ENCODE data around the gene RFPL3.

Gene RFPL3

DNA sequence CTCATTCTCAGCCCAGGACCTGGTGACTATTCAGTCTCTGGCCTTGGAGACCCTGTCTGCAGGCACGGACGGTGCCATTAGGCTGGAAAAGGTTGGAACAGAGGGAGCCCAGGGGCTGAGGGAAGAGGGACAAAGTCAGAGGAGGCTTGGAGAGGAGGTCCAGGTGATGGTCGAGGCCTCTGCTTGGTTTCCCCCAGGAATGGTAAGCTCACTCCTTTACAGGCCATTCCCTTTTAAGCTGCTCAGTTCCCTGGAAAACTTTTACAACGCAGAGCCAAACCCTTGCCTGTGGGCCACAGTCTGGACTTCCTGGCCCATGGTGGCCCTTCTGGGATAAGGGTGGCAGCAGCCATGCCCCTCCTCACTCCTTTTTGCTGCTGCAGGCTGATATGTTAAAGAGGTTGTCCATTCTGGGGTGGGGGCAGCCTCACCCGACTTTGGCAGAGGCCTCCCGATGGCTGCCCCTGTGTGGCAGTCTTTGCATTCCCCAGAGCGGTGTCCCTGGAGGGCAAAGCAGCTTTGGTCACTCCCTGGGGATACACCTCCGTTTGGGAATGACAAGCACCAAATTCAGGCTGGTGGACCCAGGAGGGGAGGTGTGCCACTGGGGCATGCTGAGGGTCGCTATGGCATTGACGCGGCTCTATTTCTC lies 34.0 kb upstream of the RFPL3 start:
- Histone ChIP-seq H3K4me2 (ENCODE audit: insufficient read depth, low read length, poor library complexity, severe bottlenecking) (no peak overlapping the region), H2AK5ac (ENCODE audit: low read depth, low read length) (no peak overlapping the region), H3K4me3 (ENCODE audit: low read length in 2 of 2) (no peak overlapping the region), H2BK5ac (ENCODE audit: low read length) (no peak overlapping the region), H3K4ac (ENCODE audit: low read length) (no peak overlapping the region), H3K27ac (replicated peaks; ENCODE audit: low read length) (no peak overlapping the region), H3K4me1 (ENCODE audit: control insufficient read depth in 2 of 2, insufficient read depth in 1 of 2, low read depth in 1 of 2, low read length in 2 of 2) (peaks cover 11 to 12% of the 10 kb centered on the region in 2 donors), H3K27me3 (ENCODE audit: control insufficient read depth in 3 of 3, insufficient read depth in 3 of 3, low read depth in 1 of 3, low read length in 3 of 3) (no peaks in the 10 kb centered on the region), H2AFZ (ENCODE audit: low read length) (no peak overlapping the region), H3K36me3 (replicated peaks in 1 of 2; ENCODE audit: control insufficient read depth in 2 of 2, insufficient read depth in 2 of 2, low read length in 2 of 2) (peaks cover 0 to 2% of the 10 kb centered on the region in 2 donors), H3K18ac (ENCODE audit: low read length) (peak overlapping the region; percentile 46), H2BK12ac (ENCODE audit: low read length) (no peak overlapping the region), H4K91ac (ENCODE audit: low read depth, low read length, poor library complexity) (no peak overlapping the region), H3K14ac (ENCODE audit: low read length) (no peak overlapping the region), H3K23ac (ENCODE audit: low read depth, low read length, poor library complexity) (no peak overlapping the region), H3K79me1 (ENCODE audit: low read depth, low read length) (no peaks in the 10 kb centered on the region), H3K9ac (ENCODE audit: low read depth, low read length, poor library complexity) (no peak overlapping the region), H2BK120ac (ENCODE audit: low read depth, low read length) (peak overlapping the region; percentile 19), H4K8ac (ENCODE audit: low read depth, low read length) (no peak overlapping the region), H3K9me3 (replicated peaks in 1 of 2; ENCODE audit: control insufficient read depth in 2 of 2, insufficient read depth in 1 of 2, low read depth in 1 of 2, low read length in 2 of 2) (peaks cover 6% of the 10 kb centered on the region in 2 donors), H2BK15ac (ENCODE audit: low read length) (peak overlapping the region; percentile 5)
- WGBS, 2 donors (ENCODE audit: extremely low coverage in 2 of 2, insufficient read length in 2 of 2, insufficient replicate concordance in 1 of 2), result no CpG with 5 or more reads among the region's 11 CpGs
- no peak for DNase-seq (ENCODE audit: low spot score)

DNA sequence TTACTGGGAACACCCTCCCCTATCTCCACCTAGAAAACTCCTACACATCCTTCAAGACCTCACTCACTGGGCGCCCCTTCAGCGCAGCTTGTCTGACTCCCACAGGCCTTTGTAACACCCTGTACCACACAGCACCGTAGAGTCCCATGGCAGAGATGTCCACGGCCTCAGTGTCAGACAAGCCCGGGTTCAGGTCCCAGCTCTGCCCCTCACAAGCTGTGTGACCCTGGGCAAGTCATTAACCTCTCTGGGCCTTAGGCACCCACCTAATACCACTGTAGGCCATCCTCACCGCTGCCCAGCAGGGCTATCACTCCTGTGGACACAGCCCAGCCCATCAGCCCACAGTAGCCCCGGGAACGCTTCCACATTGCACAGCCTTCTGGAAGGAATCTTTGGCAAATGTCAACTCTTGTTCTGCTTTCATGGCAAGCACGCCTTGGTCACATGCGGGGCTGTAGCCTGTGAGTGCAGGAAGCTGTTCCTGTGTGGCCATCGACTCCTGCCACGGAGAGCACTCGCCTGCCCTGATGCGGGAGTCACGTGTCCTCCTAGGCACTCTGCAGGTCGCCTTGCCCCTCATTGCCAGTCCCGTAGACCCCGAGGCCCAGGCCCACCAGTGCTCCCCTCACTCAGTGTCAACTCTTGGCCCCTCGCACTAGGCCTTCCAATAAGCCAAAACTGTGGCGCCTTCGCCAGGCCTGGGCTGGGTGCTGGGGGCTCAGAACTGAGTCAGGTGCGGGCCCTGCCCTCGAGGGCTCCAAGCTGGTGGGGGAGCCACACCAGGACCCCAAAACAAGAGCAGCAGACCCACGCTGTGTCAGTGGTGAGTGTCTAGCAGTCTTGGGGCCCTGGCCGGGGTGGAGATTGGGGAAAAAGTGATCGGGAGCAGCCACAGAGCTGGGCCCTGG lies 32.9 kb upstream of the RFPL3 start:
- Histone ChIP-seq H3K27me3 (ENCODE audit: control insufficient read depth in 3 of 3, insufficient read depth in 3 of 3, low read depth in 1 of 3, low read length in 3 of 3) (no peaks in the 10 kb centered on the region), H4K8ac (ENCODE audit: low read depth, low read length) (no peak overlapping the region), H2AK5ac (ENCODE audit: low read depth, low read length) (peak overlapping the region; percentile 95), H3K14ac (ENCODE audit: low read length) (peak overlapping the region; percentile 63), H3K36me3 (replicated peaks in 1 of 2; ENCODE audit: control insufficient read depth in 2 of 2, insufficient read depth in 2 of 2, low read length in 2 of 2) (peaks cover 0 to 2% of the 10 kb centered on the region in 2 donors), H3K4me3 (ENCODE audit: low read length in 2 of 2) (no peak overlapping the region), H3K9me3 (replicated peaks in 1 of 2; ENCODE audit: control insufficient read depth in 2 of 2, insufficient read depth in 1 of 2, low read depth in 1 of 2, low read length in 2 of 2) (peaks cover 0 to 3% of the 10 kb centered on the region in 2 donors), H3K4me2 (ENCODE audit: insufficient read depth, low read length, poor library complexity, severe bottlenecking) (no peak overlapping the region), H3K4me1 (ENCODE audit: control insufficient read depth in 2 of 2, insufficient read depth in 1 of 2, low read depth in 1 of 2, low read length in 2 of 2) (peaks cover 8 to 9% of the 10 kb centered on the region in 2 donors), H2BK12ac (ENCODE audit: low read length) (peak overlapping the region; percentile 84), H2AFZ (ENCODE audit: low read length) (peak overlapping the region; percentile 26), H3K27ac (replicated peaks; ENCODE audit: low read length) (no peak overlapping the region), H3K23ac (ENCODE audit: low read depth, low read length, poor library complexity) (peak overlapping the region; percentile 25), H4K91ac (ENCODE audit: low read depth, low read length, poor library complexity) (peak overlapping the region; percentile 35), H3K4ac (ENCODE audit: low read length) (peak overlapping the region; percentile 46), H2BK15ac (ENCODE audit: low read length) (peak overlapping the region; percentile 86), H2BK120ac (ENCODE audit: low read depth, low read length) (peak overlapping the region; percentile 62), H3K79me1 (ENCODE audit: low read depth, low read length) (no peaks in the 10 kb centered on the region), H3K9ac (ENCODE audit: low read depth, low read length, poor library complexity) (peak overlapping the region; percentile 73), H3K18ac (ENCODE audit: low read length) (peak overlapping the region; percentile 92), H2BK5ac (ENCODE audit: low read length) (peak overlapping the region; percentile 83)
- DNase-seq (ENCODE audit: low spot score), result no peak
- WGBS, 2 donors (ENCODE audit: extremely low coverage in 2 of 2, insufficient read length in 2 of 2, insufficient replicate concordance in 1 of 2), result no CpG with 5 or more reads among the region's 26 CpGs

DNA sequence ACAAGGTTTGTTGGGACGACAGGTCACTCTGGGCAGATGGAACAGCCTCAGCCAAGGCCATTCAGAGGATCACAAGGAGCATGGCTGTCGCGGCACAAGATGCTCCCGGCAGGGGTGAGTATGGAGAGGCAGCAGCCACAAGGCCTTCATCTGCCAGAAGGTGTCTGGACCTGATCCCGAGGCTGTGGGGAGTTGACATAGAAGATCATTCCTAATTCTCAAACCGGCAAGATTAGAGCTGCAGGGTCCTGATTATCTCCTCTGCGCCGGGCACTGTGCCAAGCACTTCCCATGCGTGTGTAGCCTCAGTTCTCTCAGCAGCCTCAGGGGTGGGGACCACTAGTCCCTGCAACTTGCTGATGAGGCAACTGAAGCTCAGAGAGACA lies 32.3 kb upstream of the RFPL3 start:
- Histone ChIP-seq H2BK15ac (ENCODE audit: low read length) (peak overlapping the region; percentile 86), H3K9ac (ENCODE audit: low read depth, low read length, poor library complexity) (peak overlapping the region; percentile 15), H3K4me2 (ENCODE audit: insufficient read depth, low read length, poor library complexity, severe bottlenecking) (no peak overlapping the region), H3K27ac (replicated peaks; ENCODE audit: low read length) (no peak overlapping the region), H2BK5ac (ENCODE audit: low read length) (peak overlapping the region; percentile 83), H3K9me3 (replicated peaks in 1 of 2; ENCODE audit: control insufficient read depth in 2 of 2, insufficient read depth in 1 of 2, low read depth in 1 of 2, low read length in 2 of 2) (peaks cover 0 to 3% of the 10 kb centered on the region in 2 donors), H3K4me3 (ENCODE audit: low read length in 2 of 2) (no peak overlapping the region), H3K4me1 (ENCODE audit: control insufficient read depth in 2 of 2, insufficient read depth in 1 of 2, low read depth in 1 of 2, low read length in 2 of 2) (peaks cover 3 to 4% of the 10 kb centered on the region in 2 donors), H3K36me3 (replicated peaks in 1 of 2; ENCODE audit: control insufficient read depth in 2 of 2, insufficient read depth in 2 of 2, low read length in 2 of 2) (peaks cover 0 to 2% of the 10 kb centered on the region in 2 donors), H2AFZ (ENCODE audit: low read length) (peak overlapping the region; percentile 26), H3K14ac (ENCODE audit: low read length) (peak overlapping the region; percentile 63), H2BK120ac (ENCODE audit: low read depth, low read length) (peak overlapping the region; percentile 97), H4K8ac (ENCODE audit: low read depth, low read length) (peak overlapping the region; percentile 72), H2AK5ac (ENCODE audit: low read depth, low read length) (peak overlapping the region; percentile 95), H3K27me3 (ENCODE audit: control insufficient read depth in 3 of 3, insufficient read depth in 3 of 3, low read depth in 1 of 3, low read length in 3 of 3) (no peaks in the 10 kb centered on the region), H2BK12ac (ENCODE audit: low read length) (peak overlapping the region; percentile 97), H3K18ac (ENCODE audit: low read length) (peak overlapping the region; percentile 97), H3K23ac (ENCODE audit: low read depth, low read length, poor library complexity) (no peak overlapping the region), H3K4ac (ENCODE audit: low read length) (peak overlapping the region; percentile 46), H3K79me1 (ENCODE audit: low read depth, low read length) (no peaks in the 10 kb centered on the region), H4K91ac (ENCODE audit: low read depth, low read length, poor library complexity) (peak overlapping the region; percentile 68)
- WGBS, 2 donors (ENCODE audit: extremely low coverage in 2 of 2, insufficient read length in 2 of 2, insufficient replicate concordance in 1 of 2), result no CpG with 5 or more reads among the region's 9 CpGs
- DNase-seq (ENCODE audit: low spot score), result no peak

DNA sequence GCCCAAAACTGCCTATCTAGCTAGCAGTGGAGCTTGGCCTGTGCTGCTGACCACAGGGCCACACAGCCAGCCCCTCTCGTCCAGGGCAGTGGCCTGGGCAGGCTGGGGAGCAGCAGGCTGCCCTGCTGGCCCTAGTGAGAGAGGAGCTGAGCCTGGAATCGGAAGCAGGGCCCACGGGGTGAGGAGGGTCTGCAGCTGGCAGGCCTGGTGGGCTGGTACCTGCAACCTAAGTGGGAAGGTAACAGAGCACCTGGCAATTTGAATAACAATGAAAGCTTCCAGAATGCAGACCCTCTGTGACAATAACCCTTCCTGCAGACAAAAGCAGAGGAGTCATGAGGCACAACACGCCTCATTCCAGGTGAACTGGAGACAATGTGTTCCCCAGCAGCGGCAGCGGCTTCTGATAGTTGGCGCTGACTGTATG lies 31.8 kb upstream of the RFPL3 start:
- no peak overlapping the region for H2AFZ ChIP-seq (ENCODE audit: low read length)
- H3K4me2 ChIP-seq (ENCODE audit: insufficient read depth, low read length, poor library complexity, severe bottlenecking), result no peak overlapping the region
- no peak overlapping the region for H3K27ac ChIP-seq (replicated peaks; ENCODE audit: low read length)
- peak overlapping the region; percentile 97 for H2BK120ac ChIP-seq (ENCODE audit: low read depth, low read length)
- H4K91ac ChIP-seq (ENCODE audit: low read depth, low read length, poor library complexity), result peak overlapping the region; percentile 68
- peaks cover 0 to 2% of the 10 kb centered on the region in 2 donors for H3K36me3 ChIP-seq (replicated peaks in 1 of 2; ENCODE audit: control insufficient read depth in 2 of 2, insufficient read depth in 2 of 2, low read length in 2 of 2)
- H3K4ac ChIP-seq (ENCODE audit: low read length), result no peak overlapping the region
- no peak for DNase-seq (ENCODE audit: low spot score)
- H3K14ac ChIP-seq (ENCODE audit: low read length), result no peak overlapping the region
- peaks cover 0 to 3% of the 10 kb centered on the region in 2 donors for H3K4me1 ChIP-seq (ENCODE audit: control insufficient read depth in 2 of 2, insufficient read depth in 1 of 2, low read depth in 1 of 2, low read length in 2 of 2)
- no peak overlapping the region for H3K4me3 ChIP-seq (ENCODE audit: low read length in 2 of 2)
- H3K18ac ChIP-seq (ENCODE audit: low read length), result peak overlapping the region; percentile 97
- no peaks in the 10 kb centered on the region for H3K27me3 ChIP-seq (ENCODE audit: control insufficient read depth in 3 of 3, insufficient read depth in 3 of 3, low read depth in 1 of 3, low read length in 3 of 3)
- peak overlapping the region; percentile 95 for H2AK5ac ChIP-seq (ENCODE audit: low read depth, low read length)
- H3K9me3 ChIP-seq (replicated peaks in 1 of 2; ENCODE audit: control insufficient read depth in 2 of 2, insufficient read depth in 1 of 2, low read depth in 1 of 2, low read length in 2 of 2), result peaks cover 0 to 3% of the 10 kb centered on the region in 2 donors
- peak overlapping the region; percentile 82 for H2BK15ac ChIP-seq (ENCODE audit: low read length)
- H3K79me1 ChIP-seq (ENCODE audit: low read depth, low read length), result no peaks in the 10 kb centered on the region
- H3K9ac ChIP-seq (ENCODE audit: low read depth, low read length, poor library complexity), result peak overlapping the region; percentile 15
- no peak overlapping the region for H2BK5ac ChIP-seq (ENCODE audit: low read length)
- H3K23ac ChIP-seq (ENCODE audit: low read depth, low read length, poor library complexity), result no peak overlapping the region
- H2BK12ac ChIP-seq (ENCODE audit: low read length), result peak overlapping the region; percentile 97
- peak overlapping the region; percentile 72 for H4K8ac ChIP-seq (ENCODE audit: low read depth, low read length)
- no CpG with 5 or more reads among the region's 7 CpGs for WGBS, 2 donors (ENCODE audit: extremely low coverage in 2 of 2, insufficient read length in 2 of 2, insufficient replicate concordance in 1 of 2)
